GM18907 (cell line): Measurements from ENCODE around the gene RERE.

Source experiments
- ATAC-seq: cut with Tn5 transposase; IDR thresholded peaks from one replicate; pipeline ENCODE4 v1.9.1; 2021; ENCODE audit warnings: mild to moderate bottlenecking, moderate library complexity; ENCODE audit not compliant: unreplicated experiment

The RERE gene

GRCh38 chr1:8419172-8419571 is 398.3 kb downstream of the RERE start:
- ATAC-seq = no peak

GRCh38 chr1:8418301-8418700 is 399.1 kb downstream of the RERE start:
- no peak for ATAC-seq

GRCh38 chr1:8417625-8418024 is 399.8 kb downstream of the RERE start:
- ATAC-seq = no peak

- ATAC-seq = no peak
Observed at GRCh38 chr1:8416881-8417280, 400.6 kb downstream of the RERE start.

GRCh38 chr1:8415526-8416278 is 401.7 kb downstream of the RERE start:
- ATAC-seq = no peak

- ATAC-seq = no peak
Observed at GRCh38 chr1:8412183-8412831, 405.1 kb downstream of the RERE start.

- ATAC-seq = no peak
Observed at GRCh38 chr1:8411803-8412182, 405.6 kb downstream of the RERE start.

- ATAC-seq = no peak
Observed at GRCh38 chr1:8410791-8411190, 406.6 kb downstream of the RERE start.

GRCh38 chr1:8409606-8410005 is 407.8 kb downstream of the RERE start:
- ATAC-seq = no peak

GRCh38 chr1:8409106-8409505 is 408.3 kb downstream of the RERE start:
- no peak for ATAC-seq

- ATAC-seq = no peak
Observed at GRCh38 chr1:8408151-8408839, 409.1 kb downstream of the RERE start.

GRCh38 chr1:8407652-8408051 is 409.8 kb downstream of the RERE start:
- ATAC-seq = no peak

- ATAC-seq = no peak
Observed at GRCh38 chr1:8406960-8407359, 410.5 kb downstream of the RERE start.

- no peak for ATAC-seq
Observed at GRCh38 chr1:8406011-8406410, 411.4 kb downstream of the RERE start.

GRCh38 chr1:8404460-8405370 is 412.7 kb downstream of the RERE start:
- no peak for ATAC-seq

- no peak for ATAC-seq
Observed at GRCh38 chr1:8402109-8402710, 415.2 kb downstream of the RERE start.

- ATAC-seq = no peak
Observed at GRCh38 chr1:8398677-8399076, 418.8 kb downstream of the RERE start.

GRCh38 chr1:8398086-8398485 is 419.4 kb downstream of the RERE start:
- ATAC-seq = no peak

- ATAC-seq = peak; percentile 52
Observed at GRCh38 chr1:8397511-8397910, 419.9 kb downstream of the RERE start.

GRCh38 chr1:8396786-8397406 is 420.5 kb downstream of the RERE start:
- ATAC-seq = peak; percentile 49
